ENCODE data around the gene THSD4.

GRCh38 chr15:71788646-71789579 is 673.6 kb downstream of the THSD4 start:
- TF ChIP-seq CTCF (optimal IDR thresholded peaks at IDR 0.05 in 1 of 3, IDR thresholded peaks at IDR 0.05 in 1 of 3, conservative IDR thresholded peaks at IDR 0.05 in 1 of 3; ENCODE audit: extremely low read depth in 1 of 3, insufficient read depth in 2 of 3, low read length in 3 of 3) (no peak), EZH2 (IDR thresholded peaks at IDR 0.05; ENCODE audit: low read length) (no peak)
